Measurements from ENCODE around the gene STARD9.

The STARD9 gene

DNA sequence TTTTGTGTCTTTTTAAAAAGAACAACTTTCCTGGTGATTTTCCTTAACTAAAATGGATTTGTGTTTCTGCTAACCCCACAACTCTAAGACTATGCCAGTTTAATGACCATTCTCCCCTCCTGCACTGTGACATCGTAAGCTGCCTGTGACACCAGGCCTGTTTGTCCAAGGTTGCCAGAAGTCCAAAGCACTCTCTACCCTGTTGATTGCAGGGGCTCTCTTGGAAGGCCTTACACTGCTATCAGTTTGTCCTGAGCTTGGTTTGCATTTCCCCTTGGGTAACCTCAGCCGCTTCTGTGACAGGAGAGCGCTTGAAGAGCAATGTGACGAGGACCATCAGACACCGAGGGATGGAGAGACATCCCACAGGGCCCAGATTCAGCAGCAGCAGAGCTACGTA is 105.7 kb downstream of the STARD9 start:
- H3K4me3 ChIP-seq (replicated peaks; ENCODE audit: low read depth, low read length), result no peak overlapping the region
- no peak for DNase-seq (ENCODE audit: low read depth)
- TF ChIP-seq, protein P1, sequence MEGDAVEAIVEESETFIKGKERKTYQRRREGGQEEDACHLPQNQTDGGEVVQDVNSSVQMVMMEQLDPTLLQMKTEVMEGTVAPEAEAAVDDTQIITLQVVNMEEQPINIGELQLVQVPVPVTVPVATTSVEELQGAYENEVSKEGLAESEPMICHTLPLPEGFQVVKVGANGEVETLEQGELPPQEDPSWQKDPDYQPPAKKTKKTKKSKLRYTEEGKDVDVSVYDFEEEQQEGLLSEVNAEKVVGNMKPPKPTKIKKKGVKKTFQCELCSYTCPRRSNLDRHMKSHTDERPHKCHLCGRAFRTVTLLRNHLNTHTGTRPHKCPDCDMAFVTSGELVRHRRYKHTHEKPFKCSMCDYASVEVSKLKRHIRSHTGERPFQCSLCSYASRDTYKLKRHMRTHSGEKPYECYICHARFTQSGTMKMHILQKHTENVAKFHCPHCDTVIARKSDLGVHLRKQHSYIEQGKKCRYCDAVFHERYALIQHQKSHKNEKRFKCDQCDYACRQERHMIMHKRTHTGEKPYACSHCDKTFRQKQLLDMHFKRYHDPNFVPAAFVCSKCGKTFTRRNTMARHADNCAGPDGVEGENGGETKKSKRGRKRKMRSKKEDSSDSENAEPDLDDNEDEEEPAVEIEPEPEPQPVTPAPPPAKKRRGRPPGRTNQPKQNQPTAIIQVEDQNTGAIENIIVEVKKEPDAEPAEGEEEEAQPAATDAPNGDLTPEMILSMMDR (IDR thresholded peaks at IDR 0.05; ENCODE audit: low read length, missing control alignments), result no peak

DNA sequence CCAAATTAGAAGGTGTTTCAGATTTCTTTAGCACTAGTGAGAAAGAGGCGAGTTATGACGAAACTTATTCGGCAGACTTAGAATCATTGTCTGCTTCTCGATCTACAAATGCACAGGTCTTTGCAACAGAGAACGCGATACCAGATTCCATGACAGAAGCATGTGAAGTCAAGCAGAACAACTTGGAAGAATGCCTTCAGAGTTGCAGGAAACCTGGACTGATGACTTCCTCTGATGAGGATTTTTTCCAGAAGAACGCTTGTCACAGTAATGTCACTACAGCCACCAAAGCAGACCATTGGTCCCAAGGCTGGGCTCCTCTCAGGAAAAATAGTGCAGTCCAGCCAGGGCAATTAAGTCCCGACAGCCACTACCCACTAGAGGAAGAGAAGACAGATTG is 110.9 kb downstream of the STARD9 start:
- no peak for DNase-seq (ENCODE audit: low read depth)
- no peak overlapping the region for H3K4me3 ChIP-seq (replicated peaks; ENCODE audit: low read depth, low read length)
- TF ChIP-seq, protein P1 (IDR thresholded peaks at IDR 0.05; ENCODE audit: low read length, missing control alignments), result no peak

DNA sequence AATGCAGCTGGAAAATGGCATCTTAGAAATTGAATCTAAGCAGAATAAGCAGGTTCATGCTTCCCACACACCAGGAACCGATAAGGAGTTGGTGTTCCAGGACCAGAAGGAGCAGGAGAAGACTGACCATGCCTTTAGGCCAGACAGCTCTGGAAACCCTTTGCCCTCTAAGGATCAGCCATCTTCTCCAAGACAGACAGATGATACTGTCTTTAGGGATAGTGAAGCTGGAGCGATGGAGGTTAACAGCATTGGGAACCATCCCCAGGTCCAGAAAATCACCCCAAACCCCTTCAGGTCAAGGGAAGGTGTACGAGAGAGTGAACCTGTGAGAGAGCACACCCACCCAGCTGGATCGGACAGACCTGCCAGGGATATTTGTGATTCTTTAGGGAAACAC is 112.3 kb downstream of the STARD9 start:
- no peak overlapping the region for H3K4me3 ChIP-seq (replicated peaks; ENCODE audit: low read depth, low read length)
- no peak for DNase-seq (ENCODE audit: low read depth)
- TF ChIP-seq, protein P1 (IDR thresholded peaks at IDR 0.05; ENCODE audit: low read length, missing control alignments), result no peak

DNA sequence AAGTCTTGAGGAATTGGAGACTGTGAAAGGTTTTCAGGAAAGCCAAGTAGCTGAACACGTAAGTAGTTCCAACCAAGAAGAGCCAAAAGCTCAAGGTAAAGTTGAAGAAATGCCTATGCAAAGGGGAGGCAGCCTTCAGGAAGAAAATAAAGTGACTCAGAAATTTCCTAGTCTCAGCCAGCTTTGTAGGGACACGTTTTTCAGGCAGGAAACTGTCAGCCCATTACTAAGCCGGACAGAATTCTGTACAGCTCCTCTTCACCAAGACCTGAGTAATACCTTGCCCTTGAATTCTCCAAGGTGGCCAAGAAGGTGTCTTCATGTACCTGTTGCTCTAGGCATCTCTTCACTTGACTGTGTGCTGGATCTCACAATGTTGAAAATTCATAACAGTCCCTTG is 112.9 kb downstream of the STARD9 start:
- no peak for DNase-seq (ENCODE audit: low read depth)
- TF ChIP-seq, protein P1 (IDR thresholded peaks at IDR 0.05; ENCODE audit: low read length, missing control alignments), result no peak
- no peak overlapping the region for H3K4me3 ChIP-seq (replicated peaks; ENCODE audit: low read depth, low read length)

DNA sequence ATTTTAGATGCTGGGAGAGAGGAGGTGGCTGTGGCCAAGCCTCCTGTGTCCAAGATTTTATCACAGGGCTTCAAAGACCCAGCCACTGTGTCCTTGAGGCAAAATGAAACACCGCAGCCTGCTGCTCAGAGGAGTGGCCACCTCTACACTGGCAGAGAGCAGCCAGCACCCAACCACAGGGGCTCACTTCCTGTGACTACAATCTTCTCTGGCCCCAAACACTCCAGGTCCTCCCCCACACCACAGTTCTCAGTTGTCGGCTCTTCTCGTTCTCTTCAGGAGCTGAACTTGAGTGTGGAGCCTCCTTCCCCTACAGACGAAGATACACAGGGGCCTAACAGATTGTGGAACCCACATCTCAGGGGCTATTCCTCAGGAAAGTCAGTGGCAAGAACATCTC is 115.9 kb downstream of the STARD9 start:
- TF ChIP-seq, protein P1 (IDR thresholded peaks at IDR 0.05; ENCODE audit: low read length, missing control alignments), result no peak
- H3K4me3 ChIP-seq (replicated peaks; ENCODE audit: low read depth, low read length), result no peak overlapping the region
- DNase-seq (ENCODE audit: low read depth), result no peak

DNA sequence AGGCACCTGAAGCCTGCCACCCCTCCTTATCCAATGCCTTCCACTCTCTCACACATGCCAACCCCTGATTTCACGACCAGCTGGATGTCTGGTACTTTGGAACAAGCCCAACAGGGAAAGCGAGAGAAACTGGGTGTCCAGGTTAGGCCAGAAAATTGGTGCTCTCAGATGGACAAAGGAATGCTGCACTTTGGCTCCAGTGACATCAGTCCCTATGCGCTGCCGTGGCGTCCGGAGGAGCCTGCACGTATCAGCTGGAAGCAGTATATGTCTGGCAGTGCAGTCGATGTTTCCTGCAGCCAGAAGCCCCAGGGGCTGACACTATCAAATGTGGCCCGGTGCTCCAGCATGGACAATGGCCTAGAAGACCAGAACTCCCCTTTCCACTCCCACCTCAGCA is 116.4 kb downstream of the STARD9 start:
- DNase-seq (ENCODE audit: low read depth), result no peak
- no peak overlapping the region for H3K4me3 ChIP-seq (replicated peaks; ENCODE audit: low read depth, low read length)
- TF ChIP-seq, protein P1 (IDR thresholded peaks at IDR 0.05; ENCODE audit: low read length, missing control alignments), result no peak

DNA sequence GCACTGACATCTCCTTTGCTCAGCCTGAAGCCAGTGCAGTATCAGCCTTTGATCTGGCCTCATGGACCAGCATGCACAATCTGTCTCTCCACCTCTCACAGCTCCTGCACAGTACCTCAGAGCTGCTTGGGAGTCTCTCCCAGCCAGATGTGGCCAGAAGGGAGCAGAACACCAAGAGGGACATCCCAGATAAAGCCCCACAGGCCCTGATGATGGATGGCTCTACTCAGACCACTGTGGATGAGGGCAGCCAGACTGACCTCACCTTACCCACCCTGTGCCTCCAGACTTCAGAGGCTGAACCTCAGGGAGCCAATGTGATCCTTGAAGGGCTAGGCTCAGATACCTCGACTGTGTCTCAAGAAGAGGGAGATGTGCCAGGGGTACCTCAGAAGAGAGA is 117.1 kb downstream of the STARD9 start:
- no peak for DNase-seq (ENCODE audit: low read depth)
- H3K4me3 ChIP-seq (replicated peaks; ENCODE audit: low read depth, low read length), result no peak overlapping the region
- TF ChIP-seq, protein P1 (IDR thresholded peaks at IDR 0.05; ENCODE audit: low read length, missing control alignments), result no peak

Data from fibroblast of pulmonary artery (primary cell).